SH-SY5Y (cell line): Measurements from ENCODE around the gene TNFAIP8L3.

Source experiments
- GATA2 ChIP-seq: IDR thresholded peaks from 2 replicates; pipeline ENCODE4 v1.6.1; 2011; ENCODE audit warnings: mild to moderate bottlenecking, low read depth, low read length
- GATA3 ChIP-seq: IDR thresholded peaks from 2 replicates; pipeline ENCODE4 v1.6.1; 2011; ENCODE audit warnings: low read depth, mild to moderate bottlenecking, low read length, moderate library complexity

GRCh38 chr15:51137880-51138430 lies 43.2 kb upstream of the TNFAIP8L3 start:
- TF ChIP-seq GATA2: no peak
- TF ChIP-seq GATA3: no peak
